Osteoblast (primary cell): ENCODE data around the gene ADAD1. TPM values are rescaled to one million over a fixed set of nuclear protein-coding genes. Genes with fewer than 3 reads are reported as not detected.

Experiments
- DNase-seq: peaks from one replicate; pipeline ENCODE4 v3.0.0; 2011; ENCODE audit warnings: low spot score, mixed read lengths; ENCODE audit not compliant: insufficient read length; ENCODE audit errors: missing footprints
- H2AFZ ChIP-seq: 2 replicates; pipeline ENCODE4 v1.6.0; 2011; ENCODE audit warnings: mild to moderate bottlenecking, low read length
- H3K27ac ChIP-seq: 2 replicates; pipeline ENCODE4 v1.5.1; 2011; ENCODE audit warnings: mild to moderate bottlenecking, low read depth, low read length, moderate library complexity
- H3K27me3 ChIP-seq: 2 replicates; pipeline ENCODE4 v1.6.0; 2012; ENCODE audit warnings: mild to moderate bottlenecking, control low read depth, inconsistent platforms, low read length, moderate library complexity; ENCODE audit not compliant: insufficient read depth
- H3K36me3 ChIP-seq: 2 replicates; pipeline ENCODE4 v1.5.1; 2011; ENCODE audit warnings: mild to moderate bottlenecking, low read length, control low read depth, moderate library complexity; ENCODE audit not compliant: insufficient read depth
- H3K4me1 ChIP-seq: 2 replicates; pipeline ENCODE4 v1.5.1; 2011; ENCODE audit warnings: mild to moderate bottlenecking, low read length, control low read depth, moderate library complexity; ENCODE audit not compliant: insufficient read depth
- H3K4me2 ChIP-seq: 2 replicates; pipeline ENCODE4 v1.6.0; 2011; ENCODE audit warnings: mild to moderate bottlenecking, low read length; ENCODE audit not compliant: insufficient read depth
- H3K4me3 ChIP-seq: fragments of 200-600 bp; sonication (generic); 3 replicates; pipeline ENCODE4 v1.5.1; 2012; ENCODE audit warnings: mild to moderate bottlenecking, low read length, inconsistent platforms; ENCODE audit not compliant: insufficient read depth
- H3K79me2 ChIP-seq: 2 replicates; pipeline ENCODE4 v1.6.0; 2012; ENCODE audit warnings: mild to moderate bottlenecking, low read length, control low read depth, inconsistent platforms; ENCODE audit not compliant: insufficient read depth
- H3K9me3 ChIP-seq: 2 replicates; pipeline ENCODE4 v1.5.1; 2011; ENCODE audit warnings: low read depth, low read length, control low read depth
- H4K20me1 ChIP-seq: 2 replicates; pipeline ENCODE4 v1.6.0; 2012; ENCODE audit warnings: mild to moderate bottlenecking, low read length, control low read depth; ENCODE audit not compliant: insufficient read depth
- CTCF ChIP-seq: IDR thresholded peaks from 2 replicates; pipeline ENCODE4 v1.5.1; 2011; ENCODE audit warnings: mild to moderate bottlenecking, low read depth, low read length, moderate library complexity; ENCODE audit errors: extremely low read depth
- total RNA-seq: library from RNA; depleted of rRNA; stranded (reverse); fragments of >200 nt; gene quantifications from 2 replicates; pipeline ENCODE4 v1.2.3, GENCODE V29; 2012

Gene ADAD1
- total RNA-seq, 1 donor = not detected

GRCh38 chr4:122377352-122377751 lies 1.5 kb upstream of the ADAD1 start:
- no peak overlapping the region for H2AFZ ChIP-seq
- no peaks in the 10 kb centered on the region for H3K36me3 ChIP-seq
- no peaks in the 10 kb centered on the region for H3K27me3 ChIP-seq
- H3K4me2 ChIP-seq = no peak overlapping the region
- no peak overlapping the region for H3K27ac ChIP-seq
- no peaks in the 10 kb centered on the region for H3K4me1 ChIP-seq
- TF ChIP-seq CTCF = no peak
- no peaks in the 10 kb centered on the region for H3K9me3 ChIP-seq
- no peak for DNase-seq
- no peaks in the 10 kb centered on the region for H4K20me1 ChIP-seq
- H3K4me3 ChIP-seq = no peak overlapping the region
- H3K79me2 ChIP-seq = no peaks in the 10 kb centered on the region

GRCh38 chr4:122379239-122379638 lies 428 bp downstream of the ADAD1 start:
- no peak overlapping the region for H2AFZ ChIP-seq
- no peaks in the 10 kb centered on the region for H3K27me3 ChIP-seq
- no peak for DNase-seq
- no peak overlapping the region for H3K4me3 ChIP-seq
- H3K4me1 ChIP-seq = no peaks in the 10 kb centered on the region
- no peaks in the 10 kb centered on the region for H4K20me1 ChIP-seq
- no peaks in the 10 kb centered on the region for H3K36me3 ChIP-seq
- no peak for TF ChIP-seq CTCF
- H3K27ac ChIP-seq = no peak overlapping the region
- no peaks in the 10 kb centered on the region for H3K79me2 ChIP-seq
- no peak overlapping the region for H3K4me2 ChIP-seq
- H3K9me3 ChIP-seq = no peaks in the 10 kb centered on the region

GRCh38 chr4:122383341-122383740 lies 4.5 kb downstream of the ADAD1 start:
- DNase-seq = no peak
- Histone ChIP-seq H3K4me2 (no peak overlapping the region), H3K79me2 (no peaks in the 10 kb centered on the region), H3K27ac (no peak overlapping the region), H4K20me1 (no peaks in the 10 kb centered on the region), H3K4me1 (no peaks in the 10 kb centered on the region), H3K27me3 (no peaks in the 10 kb centered on the region), H2AFZ (no peak overlapping the region), H3K9me3 (no peaks in the 10 kb centered on the region), H3K36me3 (no peaks in the 10 kb centered on the region), H3K4me3 (no peak overlapping the region)
- no peak for TF ChIP-seq CTCF

- no peak overlapping the region for H3K4me3 ChIP-seq
- H3K27me3 ChIP-seq = no peaks in the 10 kb centered on the region
- H4K20me1 ChIP-seq = no peaks in the 10 kb centered on the region
- no peak overlapping the region for H2AFZ ChIP-seq
- no peaks in the 10 kb centered on the region for H3K79me2 ChIP-seq
- no peaks in the 10 kb centered on the region for H3K9me3 ChIP-seq
- no peaks in the 10 kb centered on the region for H3K36me3 ChIP-seq
- no peaks in the 10 kb centered on the region for H3K4me1 ChIP-seq
- no peak overlapping the region for H3K27ac ChIP-seq
- no peak for DNase-seq
- no peak overlapping the region for H3K4me2 ChIP-seq
- no peak for TF ChIP-seq CTCF
These were observed 5.4 kb downstream of the ADAD1 start for GRCh38 chr4:122384245-122384644.
